ENCODE results near the gene PRKCB.

GRCh38 chr16:23898682-23899430 is 63.1 kb downstream of the PRKCB start:
- no peak for TF ChIP-seq KDM1A (IDR thresholded peaks at IDR 0.05; ENCODE audit: low read depth)
- no peak for TF ChIP-seq FOSL2 (IDR thresholded peaks at IDR 0.05)
- TF ChIP-seq FOSL2 (CRISPR knock-in tag; IDR thresholded peaks at IDR 0.05), result no peak
- TF ChIP-seq SMC3 (IDR thresholded peaks at IDR 0.05), result no peak
- TF ChIP-seq CTCF (IDR thresholded peaks at IDR 0.05), result no peak
- TF ChIP-seq NFE2L2 (conservative IDR thresholded peaks at IDR 0.05; ENCODE audit: low read length), result no peak
- TF ChIP-seq POLR2A (IDR thresholded peaks at IDR 0.05; ENCODE audit: low read length), result no peak

Measured in A549 (cell line).